Activated naive CD4-positive, alpha-beta T cell treated with anti-CD3 and anti-CD28 coated beads for 36 hours (primary cell): ENCODE results near the gene UGT2B7. TPM values are rescaled to one million over a fixed set of nuclear protein-coding genes. Genes with fewer than 3 reads are reported as not detected.

Source experiments
- CTCF ChIA-PET: fragments of 350-600 bp; sonication (Branson Sonifier 250); formaldehyde crosslinking; loops from one replicate; lab custom pipeline; 2021; ENCODE audit warnings: antibody characterized with exemption; lab: Charles Lee
- DNase-seq: peaks from one replicate; pipeline ENCODE4 v3.0.0-alpha.2; 2020
- H3K27ac Mint-ChIP-seq: one replicate; pipeline ENCODE4 v1.8.0; 2021; ENCODE audit warnings: mild to moderate bottlenecking, mixed read lengths
- H3K27me3 Mint-ChIP-seq: one replicate; pipeline ENCODE4 v1.8.0; 2021; ENCODE audit warnings: low read depth, mixed read lengths
- H3K36me3 Mint-ChIP-seq: one replicate; pipeline ENCODE4 v1.8.0; 2021; ENCODE audit warnings: low read depth, mixed read lengths
- H3K4me1 Mint-ChIP-seq: one replicate; pipeline ENCODE4 v1.8.0; 2021; ENCODE audit warnings: low read depth, mixed read lengths
- H3K4me3 Mint-ChIP-seq: one replicate; pipeline ENCODE4 v1.8.0; 2021; ENCODE audit warnings: mild to moderate bottlenecking, moderate library complexity, mixed read lengths
- H3K9me3 Mint-ChIP-seq: one replicate; pipeline ENCODE4 v1.8.0; 2021; ENCODE audit warnings: mixed read lengths
- intact Hi-C: fragments of 100-400 bp; cut with micrococcal nuclease; formaldehyde crosslinking; loops from one replicate; pipeline ENCODE4 v1.15.1; 2023
- total RNA-seq, 2 experiments: library from RNA; stranded (reverse); gene quantifications; one replicate each; pipeline ENCODE4 v1.2.3, GENCODE V29; 2021

UGT2B7 gene
- total RNA-seq, 2 experiments from 2014 or later = not detected

- Mint-ChIP-seq H3K4me1 (no peaks in the 10 kb centered on the region), H3K9me3 (no peaks in the 10 kb centered on the region), H3K27me3 (no peaks in the 10 kb centered on the region), H3K4me3 (no peak overlapping the region), H3K27ac (no peak overlapping the region), H3K36me3 (no peaks in the 10 kb centered on the region)
- DNase-seq = no peak
- intact Hi-C loops = no loop called here
- CTCF ChIA-PET = no interaction called here
Measured at GRCh38 chr4:69126024-69126423, 29.8 kb downstream of the UGT2B7 start.

- intact Hi-C loops = no loop called here
- Mint-ChIP-seq H3K4me1 (no peaks in the 10 kb centered on the region), H3K27me3 (no peaks in the 10 kb centered on the region), H3K36me3 (no peaks in the 10 kb centered on the region), H3K9me3 (no peaks in the 10 kb centered on the region), H3K4me3 (no peak overlapping the region), H3K27ac (no peak overlapping the region)
- DNase-seq = no peak
- CTCF ChIA-PET = no interaction called here
Measured at GRCh38 chr4:69133993-69134392, 37.7 kb downstream of the UGT2B7 start.

- CTCF ChIA-PET = no interaction called here
- intact Hi-C loops = no loop called here
- Mint-ChIP-seq H3K27me3 (no peaks in the 10 kb centered on the region), H3K27ac (no peak overlapping the region), H3K9me3 (no peaks in the 10 kb centered on the region), H3K4me3 (no peak overlapping the region), H3K36me3 (no peaks in the 10 kb centered on the region), H3K4me1 (no peaks in the 10 kb centered on the region)
- DNase-seq = no peak
Measured at GRCh38 chr4:69134471-69134870, 38.2 kb downstream of the UGT2B7 start.

DNA sequence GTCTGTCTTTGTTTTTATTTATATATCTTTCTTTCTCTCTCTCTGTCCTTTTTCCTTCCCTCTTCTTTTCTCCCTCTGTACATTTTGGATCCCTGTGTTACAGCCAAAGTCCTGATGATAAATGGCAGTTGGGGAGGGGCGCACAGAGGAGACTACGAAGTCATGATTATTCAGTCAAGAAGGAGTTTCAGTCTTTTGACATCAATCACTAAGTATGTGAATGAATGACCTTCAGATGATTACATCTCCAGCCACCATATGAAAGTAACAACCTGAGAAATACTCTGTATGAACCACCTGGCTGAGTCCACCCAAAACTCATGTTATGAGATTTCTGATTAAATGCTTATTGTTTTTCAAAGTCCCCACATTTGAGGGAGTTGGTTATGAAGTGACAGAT is 45.0 kb downstream of the UGT2B7 start:
- Mint-ChIP-seq H3K9me3 (no peaks in the 10 kb centered on the region), H3K4me1 (no peaks in the 10 kb centered on the region), H3K4me3 (no peak overlapping the region), H3K27ac (no peak overlapping the region), H3K27me3 (no peaks in the 10 kb centered on the region), H3K36me3 (no peaks in the 10 kb centered on the region)
- intact Hi-C loops = no loop called here
- CTCF ChIA-PET = no interaction called here
- no peak for DNase-seq

- Mint-ChIP-seq H3K27me3 (peaks cover 1% of the 10 kb centered on the region), H3K36me3 (no peaks in the 10 kb centered on the region), H3K4me3 (no peak overlapping the region), H3K9me3 (no peaks in the 10 kb centered on the region), H3K4me1 (no peaks in the 10 kb centered on the region), H3K27ac (no peak overlapping the region)
- CTCF ChIA-PET = no interaction called here
- DNase-seq = no peak
- intact Hi-C loops = no loop called here
Measured at GRCh38 chr4:69147334-69147733, 51.1 kb downstream of the UGT2B7 start.

GRCh38 chr4:69154021-69154420 is 57.7 kb downstream of the UGT2B7 start:
- Mint-ChIP-seq H3K4me1 (no peaks in the 10 kb centered on the region), H3K27ac (no peak overlapping the region), H3K4me3 (no peak overlapping the region), H3K27me3 (peaks cover 1% of the 10 kb centered on the region), H3K36me3 (no peaks in the 10 kb centered on the region), H3K9me3 (no peaks in the 10 kb centered on the region)
- CTCF ChIA-PET = no interaction called here
- intact Hi-C loops = no loop called here
- no peak for DNase-seq

- no peaks in the 10 kb centered on the region for H3K27me3 Mint-ChIP-seq
- no peaks in the 10 kb centered on the region for H3K36me3 Mint-ChIP-seq
- H3K4me3 Mint-ChIP-seq = no peak overlapping the region
- H3K9me3 Mint-ChIP-seq = no peaks in the 10 kb centered on the region
- no peaks in the 10 kb centered on the region for H3K4me1 Mint-ChIP-seq
- CTCF ChIA-PET = no interaction called here
- intact Hi-C loops = no loop called here
- H3K27ac Mint-ChIP-seq = no peak overlapping the region
- no peak for DNase-seq
Measured at GRCh38 chr4:69156913-69157312, 60.6 kb downstream of the UGT2B7 start.

Other genes starting within 250 kb of the UGT2B7 start
- not detected for gene UGT2A3, start 144.7 kb upstream of the UGT2B7 start, total RNA-seq
- gene UGT2B11, start 118.3 kb downstream of the UGT2B7 start, total RNA-seq = not detected
- not detected for gene UGT2B28, start 184.0 kb downstream of the UGT2B7 start, total RNA-seq